Caco-2 (cell line): ENCODE data around the gene RELL2. TPM values are rescaled to one million over a fixed set of nuclear protein-coding genes. Genes with fewer than 3 reads are reported as not detected.

Experiments
- BruUV-seq: library from RNA; stranded (reverse); fragments of 400-500 nt; replicated peaks from 2 replicates; lab custom pipeline; 2021; lab: Mats Ljungman, UMichigan
- CTCF ChIA-PET: fragments of 300-600 bp; sonication (Branson Sonifier 250); formaldehyde crosslinking; loops from one replicate; lab custom pipeline; 2022; ENCODE audit warnings: antibody characterized with exemption; lab: Charles Lee
- POLR2A ChIA-PET: fragments of 300-600 bp; sonication (Branson Sonifier 250); formaldehyde crosslinking; loops from one replicate; lab custom pipeline; 2022; ENCODE audit warnings: antibody characterized with exemption; lab: Charles Lee
- DNase-seq, 2 experiments: peaks; one replicate each; pipeline versions ENCODE4 v3.0.0 to v3.0.0-alpha.2; 2020 to 2022
- H3K27me3 ChIP-seq: replicated peaks from 2 replicates; pipeline ENCODE4 v1.6.0; 2011; ENCODE audit warnings: low read length; ENCODE audit not compliant: control insufficient read depth, insufficient read depth
- H3K36me3 ChIP-seq: 2 replicates; pipeline ENCODE4 v1.5.1; 2011; ENCODE audit warnings: low read length; ENCODE audit not compliant: control insufficient read depth, insufficient read depth
- H3K4me1 ChIP-seq: fragments of 250-450 bp; sonication (Bioruptor Pico); 2 replicates; pipeline ENCODE4 v1.5.1; 2020; ENCODE audit warnings: mild to moderate bottlenecking
- H3K4me3 ChIP-seq: 2 replicates; pipeline ENCODE4 v1.5.1; 2011; ENCODE audit warnings: low read depth, mild to moderate bottlenecking, control low read depth, low read length
- H3K9me3 ChIP-seq: fragments of 250-450 bp; sonication (Bioruptor Pico); 2 replicates; pipeline ENCODE4 v1.5.1; 2020; ENCODE audit warnings: mild to moderate bottlenecking, moderate library complexity
- H3K27ac Mint-ChIP-seq: one replicate; pipeline ENCODE4 v1.8.0; 2022; ENCODE audit warnings: mixed read lengths; ENCODE audit not compliant: unreplicated experiment
- H3K27me3 Mint-ChIP-seq: one replicate; pipeline ENCODE4 v1.8.0; 2022; ENCODE audit warnings: mixed read lengths; ENCODE audit not compliant: insufficient read depth, unreplicated experiment
- H3K36me3 Mint-ChIP-seq: one replicate; pipeline ENCODE4 v1.8.0; 2022; ENCODE audit warnings: mild to moderate bottlenecking, mixed read lengths; ENCODE audit not compliant: insufficient read depth, unreplicated experiment
- H3K4me1 Mint-ChIP-seq: one replicate; pipeline ENCODE4 v1.8.0; 2022; ENCODE audit warnings: low read depth, mixed read lengths; ENCODE audit not compliant: unreplicated experiment
- H3K4me3 Mint-ChIP-seq: one replicate; pipeline ENCODE4 v1.8.0; 2022; ENCODE audit warnings: mild to moderate bottlenecking, moderate library complexity, mixed read lengths; ENCODE audit not compliant: unreplicated experiment
- H3K9me3 Mint-ChIP-seq: one replicate; pipeline ENCODE4 v1.8.0; 2022; ENCODE audit warnings: mixed read lengths; ENCODE audit not compliant: unreplicated experiment
- CTCF ChIP-seq, 2 experiments: fragments of 200-600 bp in 1 of 2; IDR thresholded peaks; 1 replicate in 1 of 2; 2 replicates in 1 of 2; pipeline versions ENCODE4 v1.5.1 to v1.8.0; 2011 to 2022; ENCODE audit warnings: antibody characterized with exemption in 1 of 2, control low read depth in 1 of 2, inconsistent platforms in 1 of 2, low read depth in 1 of 2, low read length in 1 of 2, mild to moderate bottlenecking in 1 of 2, moderate library complexity in 1 of 2; ENCODE audit not compliant: insufficient read depth in 1 of 2, severe bottlenecking in 1 of 2, unreplicated experiment in 1 of 2
- intact Hi-C: fragments of 100-400 bp; cut with micrococcal nuclease; formaldehyde crosslinking; loops from one replicate; pipeline ENCODE4 v1.10.0; 2022; ENCODE audit not compliant: unreplicated experiment
- total RNA-seq: library from RNA; stranded (reverse); gene quantifications from 2 replicates; pipeline ENCODE4 v1.2.3, GENCODE V29; 2022

Gene RELL2
- total RNA-seq, 1 experiment from 2014 or later, result 8.7 TPM

DNA sequence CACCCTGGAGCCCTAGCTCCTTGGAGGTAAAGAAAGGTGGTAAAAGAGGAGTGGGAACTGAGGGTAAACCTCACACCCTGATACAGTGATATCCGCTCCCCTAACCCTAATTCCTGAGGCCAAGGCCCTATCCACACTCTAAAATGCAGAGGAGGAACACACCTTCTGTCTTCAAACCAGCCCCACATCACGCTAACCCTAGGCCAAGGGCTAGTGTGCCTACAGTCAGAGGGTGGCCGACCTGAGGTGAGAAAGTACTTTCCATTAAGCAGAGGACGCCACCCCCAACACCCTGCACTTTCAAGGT is 738 bp upstream of the RELL2 start:
- Histone ChIP-seq H3K4me1 (peaks cover 8% of the 10 kb centered on the region; the same call in 1 of the 2 replicates), H3K9me3 (no peaks in the 10 kb centered on the region), H3K4me3 (peak overlapping the region; percentile 85), H3K36me3 (peaks cover 1% of the 10 kb centered on the region; the same call in 1 of the 2 replicates), H3K27me3 (no peaks in the 10 kb centered on the region)
- ChIA-PET POLR2A (interaction anchor here (1.3 to 3.0 kb wide), 3 partner anchors 15 to 44 kb away, joined by 7 to 23 read pairs (median 19); partner anchors contain the start of genes DIAPH1 and FCHSD1), CTCF (interaction anchor here (0.6 to 3.7 kb wide), 3 partner anchors 17 to 67 kb away, joined by 3 to 40 read pairs (median 33); partner anchors contain the start of gene DIAPH1)
- H3K4me3 Mint-ChIP-seq, result peak overlapping the region; percentile 90
- intact Hi-C loops, result loop anchor here (1.0 kb wide), 2 partner anchors 15 to 17 kb away; partner anchors contain the start of gene FCHSD1
- H3K9me3 Mint-ChIP-seq, result no peaks in the 10 kb centered on the region
- peak overlapping the region; percentile 72 for H3K27ac Mint-ChIP-seq
- H3K36me3 Mint-ChIP-seq, result peaks cover 4% of the 10 kb centered on the region
- H3K27me3 Mint-ChIP-seq, result no peaks in the 10 kb centered on the region
- BruUV-seq, result no TSS peak
- H3K4me1 Mint-ChIP-seq, result peaks cover 4% of the 10 kb centered on the region
- no peak for TF ChIP-seq CTCF (IDR thresholded peaks at IDR 0.05; ENCODE audit: insufficient read depth in 1 of 2, low read depth in 1 of 2, low read length in 1 of 2, severe bottlenecking in 1 of 2, unreplicated experiment in 1 of 2)
- DNase-seq, result no peak

- Histone ChIP-seq H3K9me3 (no peaks in the 10 kb centered on the region), H3K27me3 (no peaks in the 10 kb centered on the region), H3K36me3 (peaks cover 1% of the 10 kb centered on the region; the same call in 1 of the 2 replicates), H3K4me3 (peak overlapping the region; percentile 85), H3K4me1 (peaks cover 17% of the 10 kb centered on the region; the same call in 1 of the 2 replicates)
- intact Hi-C loops, result loop anchor here (1.0 kb wide), 1 partner anchor 45 kb away; no protein-coding TSS in a partner anchor
- TSS peak; percentile 55 for BruUV-seq
- DNase-seq, result no peak
- Mint-ChIP-seq H3K9me3 (no peaks in the 10 kb centered on the region), H3K36me3 (peaks cover 7% of the 10 kb centered on the region), H3K27ac (no peak overlapping the region), H3K27me3 (no peaks in the 10 kb centered on the region), H3K4me1 (peaks cover 16% of the 10 kb centered on the region), H3K4me3 (peak overlapping the region; percentile 90)
- no peak for TF ChIP-seq CTCF (IDR thresholded peaks at IDR 0.05; ENCODE audit: insufficient read depth in 1 of 2, low read depth in 1 of 2, low read length in 1 of 2, severe bottlenecking in 1 of 2, unreplicated experiment in 1 of 2)
- POLR2A ChIA-PET, result interaction anchor here (0.9 to 3.0 kb wide), 5 partner anchors 9 to 45 kb away, joined by 3 to 23 read pairs (median 7); partner anchors contain the start of genes DIAPH1 and FCHSD1
- CTCF ChIA-PET, result interaction anchor here (0.8 to 3.7 kb wide), 6 partner anchors 14 to 73 kb away, joined by 3 to 40 read pairs (median 8); partner anchors contain the start of genes DIAPH1 and FCHSD1
Observed at GRCh38 chr5:141637123-141637766, 448 bp downstream of the RELL2 start.

DNA sequence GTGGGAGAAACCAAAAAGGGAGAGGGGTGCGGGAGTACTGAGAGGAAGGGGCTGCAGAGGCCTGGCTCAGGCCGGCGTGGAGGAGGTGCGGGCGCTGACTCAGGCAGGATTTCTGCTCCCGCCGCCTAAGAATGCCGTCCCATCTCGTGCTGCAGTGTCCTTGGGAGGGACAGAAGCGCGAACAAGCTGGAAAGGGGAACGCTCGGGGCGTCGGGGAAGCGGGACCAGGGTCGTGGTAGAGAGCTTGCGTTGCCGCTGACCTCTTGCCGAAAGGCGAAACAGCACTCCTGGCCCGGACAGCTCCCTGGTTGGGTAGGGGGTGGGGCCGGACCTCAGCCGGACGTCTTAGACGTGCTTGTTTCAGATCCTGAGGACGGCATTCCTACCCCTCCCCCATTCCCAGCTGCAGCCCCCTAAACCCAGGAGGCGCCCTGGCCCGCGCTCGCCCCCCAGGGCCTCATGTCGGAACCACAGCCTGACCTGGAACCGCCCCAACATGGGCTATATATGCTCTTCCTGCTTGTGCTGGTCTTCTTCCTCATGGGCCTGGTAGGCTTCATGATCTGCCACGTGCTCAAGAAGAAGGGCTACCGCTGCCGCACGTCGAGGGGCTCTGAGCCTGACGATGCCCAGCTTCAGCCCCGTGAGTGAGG is 1.1 kb downstream of the RELL2 start:
- H3K4me1 ChIP-seq, result peaks cover 18% of the 10 kb centered on the region; the same call in 1 of the 2 replicates
- no peak overlapping the region for H3K27ac Mint-ChIP-seq
- peaks cover 1% of the 10 kb centered on the region; the same call in 1 of the 2 replicates for H3K36me3 ChIP-seq
- peak overlapping the region; percentile 90 for H3K4me3 Mint-ChIP-seq
- H3K9me3 ChIP-seq, result no peaks in the 10 kb centered on the region
- no peaks in the 10 kb centered on the region for H3K27me3 ChIP-seq
- BruUV-seq, result no TSS peak
- H3K27me3 Mint-ChIP-seq, result no peaks in the 10 kb centered on the region
- ChIA-PET POLR2A (interaction anchor here (3.0 kb wide), 1 partner anchor 18 kb away, joined by 23 read pairs; the partner anchor contains the start of gene DIAPH1), CTCF (interaction anchor here (0.8 to 3.7 kb wide), 4 partner anchors 13 to 74 kb away, joined by 3 to 40 read pairs (median 20); partner anchors contain the start of genes DIAPH1 and FCHSD1)
- H3K36me3 Mint-ChIP-seq, result peaks cover 7% of the 10 kb centered on the region
- peak overlapping the region; percentile 85 for H3K4me3 ChIP-seq
- peaks cover 17% of the 10 kb centered on the region for H3K4me1 Mint-ChIP-seq
- intact Hi-C loops, result loop anchor here (1.0 kb wide), 1 partner anchor 46 kb away; no protein-coding TSS in a partner anchor
- no peaks in the 10 kb centered on the region for H3K9me3 Mint-ChIP-seq
- peak; percentile 40 to 57 for TF ChIP-seq CTCF (IDR thresholded peaks at IDR 0.05; ENCODE audit: insufficient read depth in 1 of 2, low read depth in 1 of 2, low read length in 1 of 2, severe bottlenecking in 1 of 2, unreplicated experiment in 1 of 2)
- peak; percentile 77 to 79 for DNase-seq
